Suprapubic skin (tissue), 4 donors: ENCODE measurements around the gene GFPT2.

Experiments
- CTCF ChIP-seq, 2 donors: fragments of 200-600 bp in 1 of 2; fragments of 450-650 bp in 1 of 2; sonication (generic) in 1 of 2; IDR thresholded peaks; one replicate each; pipeline ENCODE4 v1.5.1; 2016 to 2019; ENCODE audit warnings: antibody characterized with exemption in 2 of 2, mild to moderate bottlenecking in 1 of 2, moderate library complexity in 1 of 2
- POLR2A ChIP-seq, 2 donors: fragments of 450-650 bp; IDR thresholded peaks; one replicate each; pipeline ENCODE4 v1.6.1; 2017; ENCODE audit warnings: antibody characterized with exemption in 2 of 2, mild to moderate bottlenecking in 2 of 2, moderate library complexity in 2 of 2
- POLR2AphosphoS5 ChIP-seq, 3 donors: sonication (generic); formaldehyde crosslinking; IDR thresholded peaks; one replicate each; pipeline ENCODE4 v1.6.1; 2017; ENCODE audit warnings: antibody characterized with exemption in 3 of 3

- no peak for TF ChIP-seq POLR2AphosphoS5 (IDR thresholded peaks at IDR 0.05)
- TF ChIP-seq CTCF (IDR thresholded peaks at IDR 0.05) = no peak
- TF ChIP-seq POLR2A (IDR thresholded peaks at IDR 0.05) = no peak
Observed at GRCh38 chr5:180289966-180290365, 63.2 kb downstream of the GFPT2 start.
